Measurements from ENCODE around the gene CLIC4. TPM values are rescaled to one million over a fixed set of nuclear protein-coding genes. Genes with fewer than 3 reads are reported as not detected.
A peak's percentile ranks its signal among the peaks of the same experiment; 100 is the strongest.

CLIC4 gene
- total and polyA plus RNA-seq, 9 of the 15 experiments (the other 6 are each of a cell fraction or from before 2014, with no cell fraction given), result 16.0 to 67.5 (median 38.4) TPM

- TF ChIP-seq RAD51 (IDR thresholded peaks at IDR 0.05; ENCODE audit: borderline replicate concordance, low read depth), result peak; percentile 26; the same call in 1 of the 2 replicates
- TF ChIP-seq CEBPZ (IDR thresholded peaks at IDR 0.05; ENCODE audit: borderline replicate concordance, low read depth, low read length), result no peak
- TF ChIP-seq IFI16 (CRISPR knock-in tag; IDR thresholded peaks at IDR 0.05), result no peak
- no peak for TF ChIP-seq BDP1 (IDR thresholded peaks at IDR 0.05; ENCODE audit: insufficient read depth, insufficient read length)
- no peak; the same call in 1 of the 2 replicates for TF ChIP-seq KLF1 (tag; IDR thresholded peaks at IDR 0.05)
- no peak for TF ChIP-seq MED1 (CRISPR knock-in tag; IDR thresholded peaks at IDR 0.05; ENCODE audit: borderline replicate concordance)
- TF ChIP-seq ESRRA (IDR thresholded peaks at IDR 0.05; ENCODE audit: borderline replicate concordance, low read depth), result peak; percentile 62
- no peak; the same call in 1 of the 2 replicates for TF ChIP-seq SMARCC2 (IDR thresholded peaks at IDR 0.05; ENCODE audit: low read depth)
- no peak for TF ChIP-seq ZBTB8A (IDR thresholded peaks at IDR 0.05; ENCODE audit: partially characterized antibody)
- TF ChIP-seq GABPB2 (CRISPR knock-in tag; conservative IDR thresholded peaks at IDR 0.05), result no peak
- no peak for TF ChIP-seq MTF1 (CRISPR knock-in tag; IDR thresholded peaks at IDR 0.05; ENCODE audit: borderline replicate concordance)
- 0 out of 2 replicates have a peak, but pooled peaks have one; percentile 40 for TF ChIP-seq ELF2 (CRISPR knock-in tag; IDR thresholded peaks at IDR 0.05)
- no peak for TF ChIP-seq ZNF644 (tag; IDR thresholded peaks at IDR 0.05; ENCODE audit: low read depth)
- peak; percentile 57 for TF ChIP-seq PRDM10 (IDR thresholded peaks at IDR 0.05; ENCODE audit: partially characterized antibody)
- no peak for TF ChIP-seq PHF20 (IDR thresholded peaks at IDR 0.05; ENCODE audit: partially characterized antibody)
- peak; percentile 93 for TF ChIP-seq JUN (IDR thresholded peaks at IDR 0.05; ENCODE audit: borderline replicate concordance, low read depth, low read length)
- TF ChIP-seq JUN (CRISPR knock-in tag; IDR thresholded peaks at IDR 0.05; ENCODE audit: borderline replicate concordance), result 0 out of 2 replicates have a peak, but pooled peaks have one; percentile 30
- no peak for TF ChIP-seq CBX2 (IDR thresholded peaks at IDR 0.05; ENCODE audit: insufficient read depth, low read length, poor library complexity, severe bottlenecking)
- TF ChIP-seq BCL6 (CRISPR knock-in tag; IDR thresholded peaks at IDR 0.05), result no peak
- no peak for TF ChIP-seq MCM7 (IDR thresholded peaks at IDR 0.05)
- no peak for TF ChIP-seq DDX20 (tag; IDR thresholded peaks at IDR 0.05; ENCODE audit: low read depth)
- no peak for TF ChIP-seq SAFB2 (IDR thresholded peaks at IDR 0.05; ENCODE audit: borderline replicate concordance, low read depth, low read length, severe bottlenecking)
Observed at GRCh38 chr1:24744911-24745710, at the start of gene CLIC4 (continued).

Data from K562 (cell line).